Panc1 (cell line): ENCODE results near the gene PTPN11. TPM values are rescaled to one million over a fixed set of nuclear protein-coding genes. Genes with fewer than 3 reads are reported as not detected.

ENCODE experiments used
- ATAC-seq: fragments of 200-7000 bp; cut with Tn5 transposase; 2 replicates; pipeline ENCODE4 v1.9.1; 2020; ENCODE audit warnings: mild to moderate bottlenecking, moderate library complexity
- BruUV-seq: library from RNA; stranded (reverse); fragments of 400-500 nt; replicated peaks from 2 replicates; lab custom pipeline; 2021; lab: Mats Ljungman, UMichigan
- CTCF ChIA-PET: fragments of 300-600 bp; sonication (Branson Sonifier 250); formaldehyde crosslinking; loops from one replicate; lab custom pipeline; 2022; ENCODE audit warnings: antibody characterized with exemption; lab: Charles Lee
- POLR2A ChIA-PET: fragments of 300-600 bp; sonication (Branson Sonifier 250); formaldehyde crosslinking; loops from one replicate; lab custom pipeline; 2022; ENCODE audit warnings: antibody characterized with exemption; lab: Charles Lee
- DNase-seq: peaks from one replicate; pipeline ENCODE4 v3.0.0-alpha.2; 2010; ENCODE audit warnings: low read depth, low spot score
- H3K27ac ChIP-seq: 2 replicates; pipeline ENCODE4 v1.5.1; 2011; ENCODE audit warnings: mild to moderate bottlenecking, low read length, inconsistent platforms
- H3K27me3 ChIP-seq: fragments of 200-500 bp; sonication (Bioruptor generic); 2 replicates; pipeline ENCODE4 v1.6.0; 2014; ENCODE audit warnings: low read length, inconsistent platforms; ENCODE audit not compliant: control insufficient read depth, insufficient read depth
- H3K36me3 ChIP-seq: fragments of 200-500 bp; sonication (Bioruptor generic); 2 replicates; pipeline ENCODE4 v1.5.1; 2014; ENCODE audit warnings: inconsistent platforms, mild to moderate bottlenecking, low read length, moderate library complexity; ENCODE audit not compliant: control insufficient read depth, insufficient read depth
- H3K4me1 ChIP-seq: 2 replicates; pipeline ENCODE4 v1.5.1; 2011; ENCODE audit warnings: inconsistent platforms, mild to moderate bottlenecking, low read length, moderate library complexity; ENCODE audit not compliant: control insufficient read depth, insufficient read depth
- H3K4me3 ChIP-seq, 2 experiments: 2 replicates each; pipeline ENCODE4 v1.5.1; 2011 to 2012; ENCODE audit warnings: low read depth in 2 of 2, low read length in 2 of 2, mild to moderate bottlenecking in 2 of 2, inconsistent platforms in 1 of 2, moderate library complexity in 1 of 2
- H3K9me3 ChIP-seq: fragments of 200-500 bp; sonication (Bioruptor generic); 2 replicates; pipeline ENCODE4 v1.5.1; 2014; ENCODE audit warnings: low read depth, mild to moderate bottlenecking, inconsistent platforms, low read length, moderate library complexity; ENCODE audit not compliant: control insufficient read depth, insufficient read depth
- CTCF ChIP-seq: fragments of 450-650 bp; IDR thresholded peaks from 2 replicates; pipeline ENCODE4 v1.5.1; 2017; ENCODE audit warnings: mild to moderate bottlenecking
- POLR2AphosphoS5 ChIP-seq: IDR thresholded peaks from 2 replicates; pipeline ENCODE4 v1.6.1; 2012; ENCODE audit warnings: mild to moderate bottlenecking, low read depth, low read length, moderate library complexity
- REST ChIP-seq, 2 experiments: IDR thresholded peaks; 2 replicates each; pipeline ENCODE4 v1.6.1; 2011 to 2012; ENCODE audit warnings: low read depth in 2 of 2, control low read depth in 1 of 2, low read length in 1 of 2, mild to moderate bottlenecking in 1 of 2, moderate library complexity in 1 of 2; ENCODE audit not compliant: insufficient read depth in 1 of 2
- SIN3A ChIP-seq: IDR thresholded peaks from 2 replicates; pipeline ENCODE4 v1.6.1; 2012; ENCODE audit warnings: low read depth, mild to moderate bottlenecking, low read length, moderate library complexity, borderline replicate concordance; ENCODE audit not compliant: insufficient read depth
- TCF7L2 ChIP-seq: IDR thresholded peaks from 2 replicates; pipeline ENCODE4 v1.6.1; 2011; ENCODE audit warnings: mild to moderate bottlenecking, low read depth, low read length, inconsistent platforms
- in situ Hi-C: cut with HindIII; loops from 2 replicates; pipeline ENCODE4 v1.10.0; 2016; ENCODE audit warnings: low sequenced_read_pairs, low pct_unique_long_range_greater_than_20kb
- intact Hi-C: fragments of 100-400 bp; cut with micrococcal nuclease; formaldehyde crosslinking; loops from one replicate; pipeline ENCODE4 v1.10.0; 2022; ENCODE audit not compliant: unreplicated experiment
- total RNA-seq: library from RNA; stranded (reverse); gene quantifications from one replicate; pipeline ENCODE4 v1.2.1, GENCODE V29; 2021; ENCODE audit not compliant: unreplicated experiment

The PTPN11 gene
- total RNA-seq, 1 experiment from 2014 or later, result 139 TPM

- POLR2A ChIA-PET, result interaction anchor here (0.7 kb wide), 1 partner anchor 455 kb away, joined by 3 read pairs; no protein-coding TSS in a partner anchor
- no peaks in the 10 kb centered on the region for H3K27me3 ChIP-seq
- no peak for TF ChIP-seq CTCF
- no TSS peak for BruUV-seq
- no peak for DNase-seq
- no peaks in the 10 kb centered on the region for H3K36me3 ChIP-seq
- in situ Hi-C loops, result no loop called here
- CTCF ChIA-PET, result interaction anchor here (0.5 to 0.7 kb wide), 2 partner anchors 319 to 557 kb away, joined by 4 read pairs; no protein-coding TSS in a partner anchor
- H3K27ac ChIP-seq, result no peak overlapping the region
- intact Hi-C loops, result no loop called here
- H3K9me3 ChIP-seq, result no peaks in the 10 kb centered on the region
- H3K4me1 ChIP-seq, result no peaks in the 10 kb centered on the region
- ATAC-seq, result no peak
- H3K4me3 ChIP-seq, result no peak overlapping the region
These were observed 119.1 kb downstream of the PTPN11 start for GRCh38 chr12:112537710-112538396.

GRCh38 chr12:112538740-112539139 is 120.0 kb downstream of the PTPN11 start:
- H3K27me3 ChIP-seq, result no peaks in the 10 kb centered on the region
- POLR2A ChIA-PET, result interaction anchor here (0.7 kb wide), 1 partner anchor 571 kb away, joined by 7 read pairs; no protein-coding TSS in a partner anchor

More at GRCh38 chr12:112538740-112539139, 120.0 kb downstream of the PTPN11 start:
- in situ Hi-C loops (no loop called here), intact Hi-C loops (no loop called here)
- Histone ChIP-seq H3K36me3 (no peaks in the 10 kb centered on the region), H3K27ac (no peak overlapping the region), H3K4me1 (no peaks in the 10 kb centered on the region), H3K9me3 (no peaks in the 10 kb centered on the region), H3K4me3 (no peak overlapping the region)
- BruUV-seq, result no TSS peak
- CTCF ChIA-PET, result interaction anchor here (0.7 kb wide), 2 partner anchors 318 to 523 kb away, joined by 4 to 6 read pairs; no protein-coding TSS in a partner anchor
- TF ChIP-seq POLR2AphosphoS5 (no peak), SIN3A (no peak), CTCF (no peak), REST (IDR thresholded peaks at IDR 0.05; ENCODE audit: insufficient read depth in 1 of 2, low read depth in 2 of 2, low read length in 1 of 2) (no peak), TCF7L2 (no peak)
- ATAC-seq, result no peak
- no peak for DNase-seq
